Measurements from ENCODE around the gene CELA3B.

GRCh38 chr1:22031214-22031962, 54.6 kb downstream of the CELA3B start:
- TF ChIP-seq ZNF274 (IDR thresholded peaks at IDR 0.05; ENCODE audit: borderline replicate concordance, extremely low read depth, low read length) (no peak), CTCF (IDR thresholded peaks at IDR 0.05; ENCODE audit: control extremely low read depth in 1 of 3, insufficient read depth in 1 of 3, low read depth in 1 of 3, low read length in 3 of 3) (no peak), MAX (IDR thresholded peaks at IDR 0.05) (no peak), SP1 (IDR thresholded peaks at IDR 0.05; ENCODE audit: low read depth, low read length) (no peak), CREB1 (IDR thresholded peaks at IDR 0.05) (no peak), POLR2A (IDR thresholded peaks at IDR 0.05; ENCODE audit: control extremely low read depth in 1 of 2, low read depth in 2 of 2, low read length in 2 of 2) (no peak), POLR2AphosphoS5 (IDR thresholded peaks at IDR 0.05; ENCODE audit: low read depth, low read length) (no peak), CEBPB (IDR thresholded peaks at IDR 0.05; ENCODE audit: low read depth, low read length) (no peak), GTF2F1 (IDR thresholded peaks at IDR 0.05; ENCODE audit: borderline replicate concordance, low read depth, low read length) (no peak), YY1 (IDR thresholded peaks at IDR 0.05; ENCODE audit: low read depth, low read length) (no peak), SRF (IDR thresholded peaks at IDR 0.05; ENCODE audit: low read depth, low read length) (no peak), CBX5 (IDR thresholded peaks at IDR 0.05; ENCODE audit: low read depth, low read length) (no peak), RFX5 (IDR thresholded peaks at IDR 0.05; ENCODE audit: borderline replicate concordance, low read depth, low read length) (no peak), EZH2 (IDR thresholded peaks at IDR 0.05; ENCODE audit: low read depth, low read length, severe bottlenecking) (no peak)

Data from H1 (cell line).